ENCODE measurements around the gene SMIM26.
A peak's percentile ranks its signal among the peaks of the same experiment; 100 is the strongest.

Gene SMIM26

GRCh38 chr20:18587665-18588573, 20.7 kb downstream of the SMIM26 start, which contains the start of gene DTD1:
Gene DTD1, plus strand, starts transcription at chr20:18588054. Its CDS starts 19 bp downstream, at chr20:18588073.
- Histone ChIP-seq H3K4me1 (ENCODE audit: control insufficient read depth, insufficient read depth, low read length) (no peaks in the 10 kb centered on the region), H3K36me3 (ENCODE audit: control insufficient read depth, insufficient read depth, low read length) (no peaks in the 10 kb centered on the region), H3K27ac (ENCODE audit: low read depth, low read length) (peak within 1 kb of the TSS; percentile 58), H3K9ac (ENCODE audit: low read length) (peak within 1 kb of the TSS; percentile 40), H3K4me3 (ENCODE audit: low read length) (peak within 1 kb of the TSS; percentile 91), H3K27me3 (ENCODE audit: control insufficient read depth, insufficient read depth, low read length) (no peaks in the 10 kb centered on the region)

GRCh38 chr20:18588574-18588933, 21.3 kb downstream of the SMIM26 start:
- Histone ChIP-seq H3K27ac (ENCODE audit: low read depth, low read length) (peak overlapping the region; percentile 58), H3K9ac (ENCODE audit: low read length) (peak overlapping the region; percentile 40), H3K27me3 (ENCODE audit: control insufficient read depth, insufficient read depth, low read length) (no peaks in the 10 kb centered on the region), H3K4me3 (ENCODE audit: low read length) (peak overlapping the region; percentile 91), H3K36me3 (ENCODE audit: control insufficient read depth, insufficient read depth, low read length) (no peaks in the 10 kb centered on the region), H3K4me1 (ENCODE audit: control insufficient read depth, insufficient read depth, low read length) (no peaks in the 10 kb centered on the region)

GRCh38 chr20:18589941-18590674, 22.9 kb downstream of the SMIM26 start:
- H3K4me1 ChIP-seq (ENCODE audit: control insufficient read depth, insufficient read depth, low read length): no peaks in the 10 kb centered on the region
- H3K27me3 ChIP-seq (ENCODE audit: control insufficient read depth, insufficient read depth, low read length): no peaks in the 10 kb centered on the region
- H3K27ac ChIP-seq (ENCODE audit: low read depth, low read length): no peak overlapping the region
- no peak overlapping the region for H3K4me3 ChIP-seq (ENCODE audit: low read length)
- peaks cover 2% of the 10 kb centered on the region for H3K36me3 ChIP-seq (ENCODE audit: control insufficient read depth, insufficient read depth, low read length)
- no peak overlapping the region for H3K9ac ChIP-seq (ENCODE audit: low read length)

DNA sequence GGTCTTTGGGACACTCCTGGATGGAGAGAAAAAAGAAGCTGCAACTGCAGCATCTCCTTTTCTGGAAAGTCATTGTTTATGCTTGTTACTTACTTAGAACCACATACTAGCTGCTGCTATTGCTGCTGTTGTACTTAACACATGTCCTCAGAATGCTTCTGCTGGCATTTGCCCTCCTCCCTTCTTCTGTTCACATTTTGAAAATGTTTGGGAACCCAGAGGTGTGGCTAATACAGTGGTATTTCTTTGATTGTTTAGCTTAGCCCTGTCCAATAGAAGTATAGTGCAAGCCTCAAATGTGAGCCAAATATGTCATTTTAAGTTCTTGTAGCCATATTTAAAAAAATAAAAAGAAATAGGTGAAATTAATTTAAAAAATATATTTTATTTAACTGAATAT, 29.0 kb downstream of the SMIM26 start:
- H3K9ac ChIP-seq (ENCODE audit: low read length): no peak overlapping the region
- H3K27ac ChIP-seq (ENCODE audit: low read depth, low read length): no peak overlapping the region
- H3K4me3 ChIP-seq (ENCODE audit: low read length): no peak overlapping the region
- H3K4me1 ChIP-seq (ENCODE audit: control insufficient read depth, insufficient read depth, low read length): no peaks in the 10 kb centered on the region
- H3K36me3 ChIP-seq (ENCODE audit: control insufficient read depth, insufficient read depth, low read length): peaks cover 2% of the 10 kb centered on the region
- no peaks in the 10 kb centered on the region for H3K27me3 ChIP-seq (ENCODE audit: control insufficient read depth, insufficient read depth, low read length)

- no peak overlapping the region for H3K4me3 ChIP-seq (ENCODE audit: low read length)
- no peak overlapping the region for H3K27ac ChIP-seq (ENCODE audit: low read depth, low read length)
- no peaks in the 10 kb centered on the region for H3K4me1 ChIP-seq (ENCODE audit: control insufficient read depth, insufficient read depth, low read length)
- H3K9ac ChIP-seq (ENCODE audit: low read length): no peak overlapping the region
- H3K27me3 ChIP-seq (ENCODE audit: control insufficient read depth, insufficient read depth, low read length): no peaks in the 10 kb centered on the region
- H3K36me3 ChIP-seq (ENCODE audit: control insufficient read depth, insufficient read depth, low read length): no peaks in the 10 kb centered on the region
These were observed 42.5 kb downstream of the SMIM26 start for GRCh38 chr20:18609741-18610140.

- Histone ChIP-seq H3K27me3 (ENCODE audit: control insufficient read depth, insufficient read depth, low read length) (no peaks in the 10 kb centered on the region), H3K36me3 (ENCODE audit: control insufficient read depth, insufficient read depth, low read length) (no peaks in the 10 kb centered on the region), H3K27ac (ENCODE audit: low read depth, low read length) (no peak overlapping the region), H3K4me1 (ENCODE audit: control insufficient read depth, insufficient read depth, low read length) (no peaks in the 10 kb centered on the region), H3K9ac (ENCODE audit: low read length) (no peak overlapping the region), H3K4me3 (ENCODE audit: low read length) (no peak overlapping the region)
These were observed 44.3 kb downstream of the SMIM26 start for GRCh38 chr20:18611492-18611891.

DNA sequence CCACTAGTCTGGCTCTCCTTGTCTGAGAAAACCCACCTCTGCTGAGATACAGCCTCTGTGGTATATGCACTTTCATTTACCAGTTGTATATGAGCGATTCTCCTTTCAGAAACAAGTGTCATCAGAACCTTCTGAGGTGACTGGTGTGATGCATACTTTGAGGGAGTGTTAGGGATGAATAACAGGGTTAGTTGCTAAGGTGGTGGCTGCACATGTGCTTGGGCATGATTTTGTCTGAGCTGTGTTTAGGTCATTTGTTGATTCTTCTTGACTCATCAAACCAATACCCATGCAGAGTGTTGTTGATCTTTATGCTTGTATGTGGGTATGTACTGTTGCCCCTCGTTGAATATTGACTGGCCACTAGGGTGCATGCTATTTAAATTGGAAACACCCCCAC, 46.3 kb downstream of the SMIM26 start:
- Histone ChIP-seq H3K27ac (ENCODE audit: low read depth, low read length) (no peak overlapping the region), H3K27me3 (ENCODE audit: control insufficient read depth, insufficient read depth, low read length) (no peaks in the 10 kb centered on the region), H3K9ac (ENCODE audit: low read length) (no peak overlapping the region), H3K4me3 (ENCODE audit: low read length) (no peak overlapping the region), H3K4me1 (ENCODE audit: control insufficient read depth, insufficient read depth, low read length) (no peaks in the 10 kb centered on the region), H3K36me3 (ENCODE audit: control insufficient read depth, insufficient read depth, low read length) (no peaks in the 10 kb centered on the region)

DNA sequence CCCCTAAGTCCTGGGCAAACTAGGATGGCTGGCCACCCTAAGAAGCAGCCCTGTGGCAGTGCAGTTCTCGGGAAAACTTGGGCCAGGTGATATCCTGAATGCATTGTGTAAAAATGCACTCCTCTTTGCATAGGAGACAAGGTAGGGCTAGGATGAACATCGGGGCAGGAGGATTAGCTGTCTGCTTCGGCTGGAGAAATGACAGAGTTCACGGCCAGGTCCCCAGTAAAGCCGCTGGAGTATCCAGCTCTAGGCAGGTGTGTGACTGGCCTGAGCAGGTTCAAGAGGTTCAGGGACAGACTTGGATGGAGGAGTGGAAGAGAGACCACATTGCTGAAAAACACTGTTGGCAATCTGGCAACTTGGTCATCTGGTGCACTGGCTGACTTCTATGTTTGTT, 47.0 kb downstream of the SMIM26 start:
- Histone ChIP-seq H3K27ac (ENCODE audit: low read depth, low read length) (no peak overlapping the region), H3K9ac (ENCODE audit: low read length) (no peak overlapping the region), H3K27me3 (ENCODE audit: control insufficient read depth, insufficient read depth, low read length) (no peaks in the 10 kb centered on the region), H3K4me1 (ENCODE audit: control insufficient read depth, insufficient read depth, low read length) (no peaks in the 10 kb centered on the region), H3K4me3 (ENCODE audit: low read length) (no peak overlapping the region), H3K36me3 (ENCODE audit: control insufficient read depth, insufficient read depth, low read length) (no peaks in the 10 kb centered on the region)

DNA sequence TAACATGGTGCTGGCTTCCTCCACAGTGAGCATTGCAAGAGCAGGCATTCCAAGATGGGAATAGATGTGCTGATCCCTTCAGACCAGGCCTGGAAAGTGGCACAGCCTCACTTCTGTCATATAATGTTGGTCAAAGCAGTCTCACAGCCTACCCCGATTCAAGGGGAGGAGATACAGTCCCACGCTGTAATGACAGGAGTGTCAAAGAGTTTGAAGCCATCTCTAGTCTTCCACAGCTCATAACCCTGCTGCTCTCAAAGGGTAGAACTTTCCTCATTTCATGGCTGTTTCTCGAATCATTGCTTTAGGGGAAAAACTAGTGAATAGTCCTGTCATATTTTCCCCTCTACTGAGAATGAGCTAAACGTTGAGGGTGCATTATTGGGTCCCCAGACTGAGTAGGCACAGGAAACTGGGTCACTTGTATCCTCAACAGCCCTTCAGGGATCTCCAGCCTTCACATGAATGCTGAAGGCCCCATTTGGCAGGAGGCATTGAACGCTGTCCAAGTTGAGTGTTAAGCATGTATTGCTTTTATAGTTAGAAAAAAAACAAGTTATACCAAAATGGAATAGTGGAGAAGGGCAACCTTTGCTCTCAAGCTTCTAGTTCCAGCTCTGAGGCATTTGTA, 47.9 kb downstream of the SMIM26 start:
- Histone ChIP-seq H3K9ac (ENCODE audit: low read length) (no peak overlapping the region), H3K36me3 (ENCODE audit: control insufficient read depth, insufficient read depth, low read length) (no peaks in the 10 kb centered on the region), H3K27ac (ENCODE audit: low read depth, low read length) (no peak overlapping the region), H3K27me3 (ENCODE audit: control insufficient read depth, insufficient read depth, low read length) (no peaks in the 10 kb centered on the region), H3K4me1 (ENCODE audit: control insufficient read depth, insufficient read depth, low read length) (no peaks in the 10 kb centered on the region), H3K4me3 (ENCODE audit: low read length) (no peak overlapping the region)

All from rectal smooth muscle tissue (tissue), 1 donor.